DMS 273 treated with DMSO at 0.1 percent for 48 hours (cell line): ENCODE data around the gene MAP2K2.

Experiments
- DNase-seq: peaks from one replicate; lab custom pipeline; 2025; lab: John Stamatoyannopoulos, UW

Gene MAP2K2

GRCh38 chr19:4060621-4061177 is 63.2 kb downstream of the MAP2K2 start:
- no peak for DNase-seq

GRCh38 chr19:4059891-4060620 is 63.9 kb downstream of the MAP2K2 start:
- no peak for DNase-seq

- no peak for DNase-seq
Observed at GRCh38 chr19:4059453-4059871, 64.5 kb downstream of the MAP2K2 start.

GRCh38 chr19:4058693-4059452 is 65.0 kb downstream of the MAP2K2 start:
- DNase-seq = no peak

GRCh38 chr19:4057931-4058692 is 65.8 kb downstream of the MAP2K2 start:
- DNase-seq = no peak

GRCh38 chr19:4055209-4055552 is 68.7 kb downstream of the MAP2K2 start:
- no peak for DNase-seq

- DNase-seq = no peak
Observed at GRCh38 chr19:4054441-4055208, 69.3 kb downstream of the MAP2K2 start.

GRCh38 chr19:4053423-4054324 is 70.2 kb downstream of the MAP2K2 start:
- no peak for DNase-seq

GRCh38 chr19:4052993-4053422 is 70.9 kb downstream of the MAP2K2 start:
- DNase-seq = no peak

GRCh38 chr19:4052114-4052992 is 71.6 kb downstream of the MAP2K2 start:
- DNase-seq = no peak

GRCh38 chr19:4051175-4052101 is 72.5 kb downstream of the MAP2K2 start:
- DNase-seq = no peak

- DNase-seq = no peak
Observed at GRCh38 chr19:4049432-4049831, 74.5 kb downstream of the MAP2K2 start.

- DNase-seq = no peak
Observed at GRCh38 chr19:4046946-4047683, 76.8 kb downstream of the MAP2K2 start.

- no peak for DNase-seq
Observed at GRCh38 chr19:4046362-4046691, 77.6 kb downstream of the MAP2K2 start.

- DNase-seq = no peak
Observed at GRCh38 chr19:4045597-4046361, 78.1 kb downstream of the MAP2K2 start.

GRCh38 chr19:4044990-4045465 is 78.9 kb downstream of the MAP2K2 start:
- DNase-seq = no peak
